Skeletal muscle satellite cell (primary cell): ENCODE results near the gene CACNA1I.

Experiments
- H3K27me3 ChIP-seq: 2 replicates; pipeline ENCODE4 v1.7.0; 2013; ENCODE audit warnings: low read length; ENCODE audit not compliant: control insufficient read depth, insufficient read depth
- H3K36me3 ChIP-seq: 2 replicates; pipeline ENCODE4 v1.7.0; 2013; ENCODE audit warnings: mild to moderate bottlenecking, control low read depth, low read length; ENCODE audit not compliant: insufficient read depth
- H3K4me1 ChIP-seq: 2 replicates; pipeline ENCODE4 v1.7.0; 2013; ENCODE audit warnings: low read length; ENCODE audit not compliant: control insufficient read depth, insufficient read depth
- H3K4me2 ChIP-seq: 2 replicates; pipeline ENCODE4 v1.7.0; 2013; ENCODE audit warnings: mild to moderate bottlenecking, low read length
- H3K4me3 ChIP-seq: 2 replicates; pipeline ENCODE4 v1.7.0; 2013; ENCODE audit warnings: low read length
- H3K9ac ChIP-seq: 2 replicates; pipeline ENCODE4 v1.7.0; 2013; ENCODE audit warnings: mild to moderate bottlenecking, low read depth, low read length, moderate library complexity
- H3K9me3 ChIP-seq: replicated peaks from 2 replicates; pipeline ENCODE4 v1.7.0; 2013; ENCODE audit warnings: mild to moderate bottlenecking, control low read depth, low read length

Gene CACNA1I

DNA sequence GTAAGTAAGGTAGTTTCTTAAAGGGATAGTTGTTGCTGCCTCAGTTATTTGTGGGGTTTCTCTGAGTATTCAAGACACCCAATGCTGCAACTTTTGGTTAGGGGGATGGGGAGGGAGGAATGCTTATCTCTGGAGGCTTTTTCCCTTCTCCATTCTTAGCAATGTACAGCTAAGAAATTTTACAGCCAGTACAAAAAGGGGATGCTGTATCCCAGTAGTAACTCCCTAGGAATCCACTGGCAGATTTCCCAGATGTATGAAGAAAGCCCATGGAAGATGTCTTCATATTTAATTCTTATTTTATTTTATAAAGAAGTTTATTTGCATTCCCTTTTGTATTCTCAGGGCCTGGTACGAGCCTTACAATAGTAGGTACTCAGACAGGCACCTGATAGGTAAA is 168.2 kb downstream of the CACNA1I start:
- H3K4me2 ChIP-seq: no peak overlapping the region
- no peaks in the 10 kb centered on the region for H3K4me1 ChIP-seq
- no peaks in the 10 kb centered on the region for H3K36me3 ChIP-seq
- H3K27me3 ChIP-seq: peaks cover 47% of the 10 kb centered on the region
- H3K9me3 ChIP-seq: no peaks in the 10 kb centered on the region
- no peak overlapping the region for H3K4me3 ChIP-seq
- H3K9ac ChIP-seq: no peak overlapping the region
